Subcutaneous abdominal adipose tissue (tissue), 5 donors: ENCODE results near the gene C9orf40.
A peak's percentile ranks its signal among the peaks of the same experiment; 100 is the strongest.

ENCODE experiments used
- H3K27ac ChIP-seq: one replicate; pipeline ENCODE4 v1.7.0; 2013; ENCODE audit warnings: low read depth, mild to moderate bottlenecking, inconsistent platforms, low read length, moderate library complexity
- H3K27me3 ChIP-seq, 5 donors: one replicate each; pipeline ENCODE4 v1.7.0; 2013; ENCODE audit warnings: low read length in 5 of 5, inconsistent platforms in 1 of 5; ENCODE audit not compliant: control insufficient read depth in 5 of 5, insufficient read depth in 4 of 5
- H3K36me3 ChIP-seq, 5 donors: one replicate each; pipeline ENCODE4 v1.7.0; 2013; ENCODE audit warnings: low read length in 5 of 5; ENCODE audit not compliant: control insufficient read depth in 5 of 5, insufficient read depth in 5 of 5
- H3K4me1 ChIP-seq, 5 donors: one replicate each; pipeline ENCODE4 v1.7.0; 2013; ENCODE audit warnings: low read length in 5 of 5, mild to moderate bottlenecking in 3 of 5, moderate library complexity in 1 of 5; ENCODE audit not compliant: control insufficient read depth in 5 of 5, insufficient read depth in 5 of 5
- H3K4me3 ChIP-seq, 5 donors: one replicate each; pipeline ENCODE4 v1.7.0; 2013; ENCODE audit warnings: low read length in 5 of 5, low read depth in 1 of 5
- H3K9ac ChIP-seq, 5 donors: one replicate each; pipeline ENCODE4 v1.7.0; 2013; ENCODE audit warnings: low read length in 5 of 5, mild to moderate bottlenecking in 4 of 5, moderate library complexity in 3 of 5
- H3K9me3 ChIP-seq, 5 donors: one replicate each; pipeline ENCODE4 v1.7.0; 2013; ENCODE audit warnings: low read length in 5 of 5; ENCODE audit not compliant: control insufficient read depth in 5 of 5
- donor health status: healthy.
- donor health status: healthy.
- donor health status: healthy.
- donor health status: healthy.
- donor health status: healthy.

The C9orf40 gene

GRCh38 chr9:74952201-74953151, at the start of gene C9orf40:
Gene C9orf40, minus strand, starts transcription at chr9:74952912. Its CDS starts 301 bp downstream, at chr9:74952611.
- Histone ChIP-seq H3K4me1 (peaks cover 0 to 25% (median 16%) of the 10 kb centered on the region in 5 donors), H3K9ac (peak within 1 kb of the TSS; percentile 84 to 96 (median 95)), H3K36me3 (no peaks in the 10 kb centered on the region), H3K9me3 (no peaks in the 10 kb centered on the region), H3K4me3 (peak within 1 kb of the TSS; percentile 81 to 95 (median 92)), H3K27ac (peak within 1 kb of the TSS; percentile 90), H3K27me3 (no peaks in the 10 kb centered on the region)

- H3K4me1 ChIP-seq, result peaks cover 0 to 3% (median 0%) of the 10 kb centered on the region in 5 donors
- no peak overlapping the region for H3K4me3 ChIP-seq
- peaks cover 0 to 4% (median 0%) of the 10 kb centered on the region in 5 donors for H3K36me3 ChIP-seq
- no peaks in the 10 kb centered on the region for H3K27me3 ChIP-seq
- H3K27ac ChIP-seq, result no peak overlapping the region
- no peak overlapping the region for H3K9ac ChIP-seq
- H3K9me3 ChIP-seq, result no peaks in the 10 kb centered on the region
These were observed 49.2 kb upstream of the C9orf40 start for GRCh38 chr9:75001719-75002421.

DNA sequence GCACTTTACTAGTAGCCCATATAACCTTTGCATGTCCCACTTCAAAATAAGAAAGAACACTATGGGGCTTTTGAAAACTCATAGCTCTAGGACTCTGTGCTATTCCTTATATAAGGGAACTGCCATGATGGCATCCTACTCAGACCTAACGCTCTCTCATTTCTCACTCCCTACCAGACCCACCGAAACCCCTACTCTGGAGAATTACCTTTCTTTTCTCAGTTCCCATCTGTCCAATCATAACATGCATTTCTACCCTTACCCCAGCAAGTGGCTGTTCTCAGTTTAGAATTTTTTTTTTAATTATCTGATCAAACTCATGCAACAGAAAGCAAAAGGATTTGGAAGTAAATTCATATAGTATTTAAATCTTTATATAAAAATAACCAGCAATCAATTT, 48.1 kb upstream of the C9orf40 start:
- H3K4me1 ChIP-seq, result peaks cover 0 to 3% (median 0%) of the 10 kb centered on the region in 5 donors
- no peak overlapping the region for H3K9ac ChIP-seq
- H3K27me3 ChIP-seq, result no peaks in the 10 kb centered on the region
- no peaks in the 10 kb centered on the region for H3K9me3 ChIP-seq
- no peak overlapping the region for H3K27ac ChIP-seq
- peaks cover 3 to 7% (median 4%) of the 10 kb centered on the region in 5 donors for H3K36me3 ChIP-seq
- no peak overlapping the region for H3K4me3 ChIP-seq

DNA sequence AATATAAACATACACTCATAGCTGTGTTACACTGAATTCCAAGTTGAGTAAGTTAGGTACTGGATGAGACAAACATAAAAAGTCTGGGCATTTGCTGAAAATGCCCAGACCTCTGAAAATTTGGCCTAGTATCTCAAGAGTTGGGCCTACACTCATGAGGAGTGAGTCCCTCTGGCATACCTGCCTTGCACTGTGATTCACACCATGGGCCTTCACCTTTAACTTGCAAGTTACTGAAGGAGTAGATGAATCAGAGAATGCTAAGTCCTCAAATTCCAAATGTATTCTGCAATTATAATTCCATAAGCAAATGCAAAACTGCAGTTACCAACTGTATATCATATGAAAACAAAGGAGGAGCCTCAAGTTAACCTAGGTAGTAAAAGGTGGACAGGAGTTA, 32.3 kb upstream of the C9orf40 start:
- H3K27me3 ChIP-seq, result no peaks in the 10 kb centered on the region
- no peak overlapping the region for H3K4me3 ChIP-seq
- H3K9ac ChIP-seq, result no peak overlapping the region
- peaks cover 0 to 18% (median 2%) of the 10 kb centered on the region in 5 donors for H3K36me3 ChIP-seq
- H3K9me3 ChIP-seq, result no peaks in the 10 kb centered on the region
- no peaks in the 10 kb centered on the region for H3K4me1 ChIP-seq
- no peak overlapping the region for H3K27ac ChIP-seq

DNA sequence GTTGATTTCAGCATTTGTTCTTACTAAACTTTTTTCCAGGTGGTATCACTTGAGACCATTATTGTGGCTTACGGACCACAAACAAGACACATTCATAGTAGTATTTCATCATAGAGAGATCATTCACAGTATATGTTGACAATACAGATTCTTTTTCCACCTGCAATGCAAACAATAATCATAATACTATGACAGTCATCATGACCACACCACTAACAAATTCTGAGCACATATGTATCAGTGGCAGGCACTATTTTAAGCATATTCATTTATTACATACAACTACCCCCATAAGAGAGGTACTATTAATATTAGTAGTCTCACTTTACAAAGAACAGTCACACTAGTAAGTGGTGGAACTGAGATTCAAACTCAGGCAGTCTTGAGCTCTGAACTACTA, 31.0 kb upstream of the C9orf40 start:
- Histone ChIP-seq H3K9me3 (no peaks in the 10 kb centered on the region), H3K36me3 (peaks cover 0 to 24% (median 3%) of the 10 kb centered on the region in 5 donors), H3K4me1 (no peaks in the 10 kb centered on the region), H3K27ac (no peak overlapping the region), H3K9ac (no peak overlapping the region), H3K27me3 (no peaks in the 10 kb centered on the region), H3K4me3 (no peak overlapping the region)

- Histone ChIP-seq H3K27ac (no peak overlapping the region), H3K4me3 (no peak overlapping the region), H3K9ac (no peak overlapping the region), H3K27me3 (no peaks in the 10 kb centered on the region), H3K9me3 (peaks cover 0 to 10% (median 6%) of the 10 kb centered on the region in 5 donors), H3K36me3 (peaks cover 0 to 26% (median 3%) of the 10 kb centered on the region in 5 donors), H3K4me1 (no peaks in the 10 kb centered on the region)
These were observed 27.1 kb upstream of the C9orf40 start for GRCh38 chr9:74979844-74980243.

DNA sequence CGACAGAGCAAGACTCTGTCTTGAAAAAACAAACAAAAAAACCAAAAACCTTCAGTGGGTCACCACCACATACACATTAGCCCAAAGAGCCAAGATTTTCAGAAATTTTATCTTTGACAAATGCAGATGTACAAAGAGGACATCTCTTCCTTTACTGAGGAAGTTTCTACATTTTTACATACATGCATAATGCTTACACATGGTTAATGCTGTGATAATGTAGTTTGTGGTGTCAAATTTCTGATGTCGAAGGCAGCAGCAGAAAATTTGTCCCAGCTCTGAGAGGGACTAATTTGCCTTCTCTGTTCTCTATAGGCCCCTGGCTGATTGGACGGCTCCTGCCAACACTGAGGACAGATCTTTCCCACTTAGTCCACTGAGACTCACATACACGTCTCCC, 24.6 kb upstream of the C9orf40 start:
- Histone ChIP-seq H3K9ac (no peak overlapping the region), H3K9me3 (peaks cover 0 to 10% (median 6%) of the 10 kb centered on the region in 5 donors), H3K4me1 (no peaks in the 10 kb centered on the region), H3K27ac (no peak overlapping the region), H3K27me3 (no peaks in the 10 kb centered on the region), H3K36me3 (peaks cover 0 to 14% (median 0%) of the 10 kb centered on the region in 5 donors), H3K4me3 (no peak overlapping the region)

GRCh38 chr9:74975538-74975937, 22.8 kb upstream of the C9orf40 start:
- Histone ChIP-seq H3K4me1 (no peaks in the 10 kb centered on the region), H3K4me3 (no peak overlapping the region), H3K36me3 (peaks cover 0 to 14% (median 0%) of the 10 kb centered on the region in 5 donors), H3K27ac (no peak overlapping the region), H3K27me3 (no peaks in the 10 kb centered on the region), H3K9me3 (peaks cover 0 to 10% (median 6%) of the 10 kb centered on the region in 5 donors), H3K9ac (no peak overlapping the region)

DNA sequence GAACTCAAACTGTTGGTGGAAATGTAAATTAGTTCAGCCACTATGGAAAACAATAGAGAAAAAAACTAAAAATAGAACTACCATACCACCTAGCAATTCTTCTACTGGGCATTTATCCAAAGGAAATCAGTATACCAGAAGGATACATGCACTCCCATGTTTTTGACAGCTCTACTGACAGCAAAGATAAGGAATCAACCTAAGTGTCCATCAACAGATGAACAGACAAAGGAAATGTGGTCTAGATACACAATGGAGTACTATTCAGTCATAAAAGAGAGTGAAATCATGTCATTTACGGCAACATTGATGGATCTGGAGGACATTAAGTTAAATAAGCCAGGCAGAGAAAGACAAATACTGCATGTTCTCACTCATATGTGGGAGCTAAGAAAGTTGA, 21.8 kb upstream of the C9orf40 start:
- Histone ChIP-seq H3K27me3 (no peaks in the 10 kb centered on the region), H3K36me3 (peaks cover 0 to 7% (median 0%) of the 10 kb centered on the region in 5 donors), H3K4me1 (no peaks in the 10 kb centered on the region), H3K4me3 (no peak overlapping the region), H3K9ac (no peak overlapping the region), H3K27ac (no peak overlapping the region), H3K9me3 (peaks cover 0 to 10% (median 6%) of the 10 kb centered on the region in 5 donors)

DNA sequence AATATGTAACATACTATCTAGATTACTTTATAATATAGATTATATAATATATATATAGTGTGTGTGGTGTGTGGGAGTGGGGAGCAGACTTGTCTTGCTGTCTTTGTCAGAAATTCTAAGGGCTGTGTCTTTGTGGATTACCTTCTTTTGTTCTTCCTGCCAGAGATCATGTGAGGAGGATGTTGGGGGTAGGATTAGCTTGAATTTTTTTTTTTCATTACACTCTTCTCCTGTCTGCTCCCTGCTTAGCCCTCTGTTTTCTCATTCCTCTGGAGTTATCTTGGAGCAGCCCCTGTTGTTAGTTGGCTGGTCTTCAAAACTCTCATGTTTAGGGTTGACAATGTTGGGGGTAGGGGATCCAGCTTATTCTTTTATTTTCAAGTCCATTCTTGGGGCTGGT, 21.0 kb upstream of the C9orf40 start:
- H3K9me3 ChIP-seq, result peaks cover 0 to 10% (median 6%) of the 10 kb centered on the region in 5 donors
- no peaks in the 10 kb centered on the region for H3K27me3 ChIP-seq
- no peak overlapping the region for H3K9ac ChIP-seq
- H3K4me3 ChIP-seq, result no peak overlapping the region
- H3K4me1 ChIP-seq, result no peaks in the 10 kb centered on the region
- H3K36me3 ChIP-seq, result peaks cover 0 to 6% (median 0%) of the 10 kb centered on the region in 5 donors
- H3K27ac ChIP-seq, result no peak overlapping the region
